ENCODE data around the gene ACTL10. TPM values are rescaled to one million over a fixed set of nuclear protein-coding genes. Genes with fewer than 3 reads are reported as not detected.
A peak's percentile ranks its signal among the peaks of the same experiment; 100 is the strongest.

The ACTL10 gene
- total RNA-seq, 1 experiment from 2014 or later, result 0.85 TPM

DNA sequence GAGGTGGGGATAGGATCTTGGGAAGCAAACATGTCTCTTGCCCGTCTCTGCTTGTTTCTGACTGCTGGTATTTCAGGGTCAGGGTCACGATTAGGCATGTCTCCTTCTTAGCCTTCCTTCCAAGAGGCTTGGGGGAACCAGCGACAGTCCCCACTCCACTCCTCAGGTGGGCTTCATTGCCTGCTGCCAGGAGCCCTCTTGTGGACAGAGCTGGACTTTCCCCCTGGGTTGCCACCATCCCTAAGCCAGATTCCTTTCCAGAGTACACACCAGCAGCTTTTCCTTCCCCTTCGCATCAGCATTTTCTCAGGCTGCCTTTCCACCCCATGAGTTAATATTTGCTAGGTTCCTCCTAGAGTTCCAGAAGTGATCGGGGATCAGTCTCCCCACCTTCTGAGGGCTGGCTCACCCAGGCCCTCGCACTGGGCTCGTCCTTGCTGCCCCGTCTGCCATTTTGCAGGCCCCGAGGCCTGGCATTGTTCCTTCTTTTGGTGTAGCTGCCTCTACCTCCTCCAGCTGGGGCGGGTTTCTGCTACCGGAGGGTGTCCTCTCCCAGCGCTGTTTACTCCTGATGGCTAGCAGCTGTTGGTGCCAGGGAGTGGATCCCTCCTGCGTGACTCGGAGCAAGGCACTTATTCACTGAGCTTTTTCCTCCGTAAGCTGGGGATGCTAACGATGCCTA is 13.4 kb upstream of the ACTL10 start:
- Histone ChIP-seq H3K4me2 (peak overlapping the region; percentile 38; the same call in 1 of the 2 replicates), H4K20me1 (ENCODE audit: insufficient read depth) (no peaks in the 10 kb centered on the region), H3K4me1 (replicated peaks; ENCODE audit: insufficient read depth) (peaks cover 48% of the 10 kb centered on the region), H3K27me3 (ENCODE audit: insufficient read depth, low read depth) (no peaks in the 10 kb centered on the region), H3K27ac (no peak overlapping the region), H3F3A (ENCODE audit: insufficient read depth, low read depth) (peaks cover 32% of the 10 kb centered on the region), H3K9me3 (ENCODE audit: insufficient read depth, low read depth) (no peaks in the 10 kb centered on the region), H3K9me2 (ENCODE audit: insufficient read depth) (no peaks in the 10 kb centered on the region), H2AFZ (no peak overlapping the region), H3K36me3 (ENCODE audit: low read depth) (no peaks in the 10 kb centered on the region), H3K4me3 (no peak overlapping the region), H3K79me2 (ENCODE audit: low read depth) (no peaks in the 10 kb centered on the region)
- DNase-seq, result peak in 1 of 2 experiments; percentile 60
- BruUV-seq (replicated peaks), result no TSS peak
- CTCF ChIA-PET, result interaction anchor here (0.6 kb wide), 1 partner anchor 121 kb away, joined by 3 read pairs; no protein-coding TSS in a partner anchor
- TF ChIP-seq, protein P1, sequence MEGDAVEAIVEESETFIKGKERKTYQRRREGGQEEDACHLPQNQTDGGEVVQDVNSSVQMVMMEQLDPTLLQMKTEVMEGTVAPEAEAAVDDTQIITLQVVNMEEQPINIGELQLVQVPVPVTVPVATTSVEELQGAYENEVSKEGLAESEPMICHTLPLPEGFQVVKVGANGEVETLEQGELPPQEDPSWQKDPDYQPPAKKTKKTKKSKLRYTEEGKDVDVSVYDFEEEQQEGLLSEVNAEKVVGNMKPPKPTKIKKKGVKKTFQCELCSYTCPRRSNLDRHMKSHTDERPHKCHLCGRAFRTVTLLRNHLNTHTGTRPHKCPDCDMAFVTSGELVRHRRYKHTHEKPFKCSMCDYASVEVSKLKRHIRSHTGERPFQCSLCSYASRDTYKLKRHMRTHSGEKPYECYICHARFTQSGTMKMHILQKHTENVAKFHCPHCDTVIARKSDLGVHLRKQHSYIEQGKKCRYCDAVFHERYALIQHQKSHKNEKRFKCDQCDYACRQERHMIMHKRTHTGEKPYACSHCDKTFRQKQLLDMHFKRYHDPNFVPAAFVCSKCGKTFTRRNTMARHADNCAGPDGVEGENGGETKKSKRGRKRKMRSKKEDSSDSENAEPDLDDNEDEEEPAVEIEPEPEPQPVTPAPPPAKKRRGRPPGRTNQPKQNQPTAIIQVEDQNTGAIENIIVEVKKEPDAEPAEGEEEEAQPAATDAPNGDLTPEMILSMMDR (conservative IDR thresholded peaks at IDR 0.05), result peak; percentile 77
- no peak for TF ChIP-seq EZH2 (IDR thresholded peaks at IDR 0.05; ENCODE audit: low read depth)
- intact Hi-C loops (cut with micrococcal nuclease; ENCODE audit: unreplicated experiment), result loop anchor here (5.0 kb wide), 1 partner anchor 251 kb away; the partner anchor contains the start of gene CDK5RAP1
- POLR2A ChIA-PET (ENCODE audit: unreplicated experiment), result interaction anchor here (0.5 to 1.6 kb wide), 4 partner anchors 11 to 486 kb away, joined by 3 to 10 read pairs (median 4); partner anchors contain the start of gene ACTL10

DNA sequence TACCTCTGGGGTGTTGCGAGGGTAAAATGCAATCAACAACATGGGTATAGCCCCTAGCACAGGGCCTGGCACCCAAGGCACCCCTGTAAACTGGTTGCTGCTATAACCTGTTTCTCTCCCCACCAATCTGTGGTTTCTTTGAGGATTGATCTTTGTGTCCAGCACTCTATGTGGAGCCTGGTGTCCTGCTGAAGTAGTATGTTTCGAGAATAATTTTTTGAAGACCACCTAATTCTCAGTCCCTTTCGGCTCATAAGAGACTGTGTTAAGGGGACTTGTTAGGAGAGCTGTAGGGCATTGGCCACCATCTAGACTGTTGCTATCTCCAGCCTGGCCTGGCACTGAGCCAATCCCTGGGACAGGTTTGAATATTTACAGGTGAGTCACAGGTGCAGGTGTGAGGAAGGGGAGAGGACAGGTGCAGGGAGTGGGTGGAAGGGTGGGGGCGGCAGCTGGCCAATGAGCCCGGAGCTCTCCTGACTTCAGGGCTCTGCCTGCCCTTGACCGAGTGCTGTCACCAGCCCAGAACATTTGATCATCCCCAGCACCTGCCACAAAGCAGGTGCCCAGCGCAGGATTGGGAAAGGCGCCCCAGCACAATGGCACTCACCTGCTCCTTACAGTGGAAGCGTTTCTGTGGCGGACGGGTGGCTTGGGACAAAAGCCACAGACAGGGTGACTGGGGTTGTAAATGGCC is 12.7 kb upstream of the ACTL10 start:
- CTCF ChIA-PET, result no interaction called here

DNA sequence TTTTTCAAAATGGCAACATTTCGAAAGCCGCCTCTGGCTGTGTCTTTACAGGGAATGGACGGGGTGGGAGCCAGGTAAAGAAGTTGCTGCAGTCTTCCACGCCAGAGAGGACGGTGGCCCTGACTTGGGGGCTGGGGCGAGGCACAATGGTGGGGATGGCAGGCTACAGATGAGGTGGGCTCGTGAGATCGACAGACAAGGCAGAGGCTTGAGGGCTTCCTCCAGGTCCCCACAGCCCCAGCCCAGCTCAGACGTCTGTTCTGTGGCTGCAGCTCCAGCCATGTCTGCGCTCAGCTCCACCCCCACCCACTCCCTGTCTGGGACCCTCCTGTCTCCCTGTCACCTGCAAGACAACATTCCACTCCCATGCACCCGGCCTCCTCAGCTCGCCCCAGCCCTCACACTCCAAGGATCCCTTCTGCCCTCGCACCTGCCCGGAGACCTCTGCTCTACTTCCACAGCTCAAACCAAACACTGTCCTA is 12.0 kb upstream of the ACTL10 start:
- H2AFZ ChIP-seq, result no peak overlapping the region
- ChIA-PET CTCF (no interaction called here), POLR2A (ENCODE audit: unreplicated experiment) (interaction anchor here (1.6 kb wide), 1 partner anchor 12 kb away, joined by 10 read pairs; the partner anchor contains the start of gene ACTL10)
- intact Hi-C loops (cut with micrococcal nuclease; ENCODE audit: unreplicated experiment), result loop anchor here (5.0 kb wide), 1 partner anchor 252 kb away; the partner anchor contains the start of gene CDK5RAP1
- H3K9me2 ChIP-seq (ENCODE audit: insufficient read depth), result no peaks in the 10 kb centered on the region
- peak in 1 of 2 experiments; percentile 17 for DNase-seq
- peak overlapping the region; percentile 38; the same call in 1 of the 2 replicates for H3K4me2 ChIP-seq
- H4K20me1 ChIP-seq (ENCODE audit: insufficient read depth), result no peaks in the 10 kb centered on the region
- H3K27me3 ChIP-seq (ENCODE audit: insufficient read depth, low read depth), result no peaks in the 10 kb centered on the region
- no peak overlapping the region for H3K27ac ChIP-seq
- peaks cover 48% of the 10 kb centered on the region for H3K4me1 ChIP-seq (replicated peaks; ENCODE audit: insufficient read depth)
- TF ChIP-seq, protein P1 (conservative IDR thresholded peaks at IDR 0.05), result no peak
- no peak for TF ChIP-seq EZH2 (IDR thresholded peaks at IDR 0.05; ENCODE audit: low read depth)
- H3K4me3 ChIP-seq, result no peak overlapping the region
- H3K9me3 ChIP-seq (ENCODE audit: insufficient read depth, low read depth), result no peaks in the 10 kb centered on the region
- BruUV-seq (replicated peaks), result no TSS peak
- H3F3A ChIP-seq (ENCODE audit: insufficient read depth, low read depth), result peaks cover 32% of the 10 kb centered on the region
- no peaks in the 10 kb centered on the region for H3K36me3 ChIP-seq (ENCODE audit: low read depth)
- no peaks in the 10 kb centered on the region for H3K79me2 ChIP-seq (ENCODE audit: low read depth)

More for the DNA sequence above, 12.7 kb upstream of the ACTL10 start:
- Histone ChIP-seq H3K9me3 (ENCODE audit: insufficient read depth, low read depth) (no peaks in the 10 kb centered on the region), H3K4me3 (no peak overlapping the region), H4K20me1 (ENCODE audit: insufficient read depth) (no peaks in the 10 kb centered on the region), H3K36me3 (ENCODE audit: low read depth) (no peaks in the 10 kb centered on the region), H3K4me2 (peak overlapping the region; percentile 38), H3K27me3 (ENCODE audit: insufficient read depth, low read depth) (no peaks in the 10 kb centered on the region), H3K9me2 (ENCODE audit: insufficient read depth) (no peaks in the 10 kb centered on the region), H3K27ac (no peak overlapping the region), H3K79me2 (ENCODE audit: low read depth) (no peaks in the 10 kb centered on the region), H3F3A (ENCODE audit: insufficient read depth, low read depth) (peaks cover 32% of the 10 kb centered on the region), H3K4me1 (replicated peaks; ENCODE audit: insufficient read depth) (peaks cover 48% of the 10 kb centered on the region), H2AFZ (no peak overlapping the region)
- BruUV-seq (replicated peaks), result no TSS peak
- intact Hi-C loops (cut with micrococcal nuclease; ENCODE audit: unreplicated experiment), result loop anchor here (5.0 kb wide), 1 partner anchor 252 kb away; the partner anchor contains the start of gene CDK5RAP1
- no peak for TF ChIP-seq EZH2 (IDR thresholded peaks at IDR 0.05; ENCODE audit: low read depth)
- TF ChIP-seq, protein P1 (conservative IDR thresholded peaks at IDR 0.05), result no peak
- POLR2A ChIA-PET (ENCODE audit: unreplicated experiment), result interaction anchor here (0.6 to 1.6 kb wide), 2 partner anchors 12 to 136 kb away, joined by 4 to 10 read pairs; partner anchors contain the start of gene ACTL10
- DNase-seq, result peak; percentile 81 to 88
